Activated gamma-delta T cell treated with Interleukin-2 at 50 U/mL for 16 hours (primary cell): ENCODE results near the gene AMD1.
"Not testable (repeated sequence)": the region's sequence is repeated elsewhere in the genome, so short reads cannot be mapped to it uniquely, and the experiment has no call there.

Experiments
- DNase-seq: peaks from one replicate; pipeline ENCODE4 v3.0.0-alpha.2; 2020

Gene AMD1

DNA sequence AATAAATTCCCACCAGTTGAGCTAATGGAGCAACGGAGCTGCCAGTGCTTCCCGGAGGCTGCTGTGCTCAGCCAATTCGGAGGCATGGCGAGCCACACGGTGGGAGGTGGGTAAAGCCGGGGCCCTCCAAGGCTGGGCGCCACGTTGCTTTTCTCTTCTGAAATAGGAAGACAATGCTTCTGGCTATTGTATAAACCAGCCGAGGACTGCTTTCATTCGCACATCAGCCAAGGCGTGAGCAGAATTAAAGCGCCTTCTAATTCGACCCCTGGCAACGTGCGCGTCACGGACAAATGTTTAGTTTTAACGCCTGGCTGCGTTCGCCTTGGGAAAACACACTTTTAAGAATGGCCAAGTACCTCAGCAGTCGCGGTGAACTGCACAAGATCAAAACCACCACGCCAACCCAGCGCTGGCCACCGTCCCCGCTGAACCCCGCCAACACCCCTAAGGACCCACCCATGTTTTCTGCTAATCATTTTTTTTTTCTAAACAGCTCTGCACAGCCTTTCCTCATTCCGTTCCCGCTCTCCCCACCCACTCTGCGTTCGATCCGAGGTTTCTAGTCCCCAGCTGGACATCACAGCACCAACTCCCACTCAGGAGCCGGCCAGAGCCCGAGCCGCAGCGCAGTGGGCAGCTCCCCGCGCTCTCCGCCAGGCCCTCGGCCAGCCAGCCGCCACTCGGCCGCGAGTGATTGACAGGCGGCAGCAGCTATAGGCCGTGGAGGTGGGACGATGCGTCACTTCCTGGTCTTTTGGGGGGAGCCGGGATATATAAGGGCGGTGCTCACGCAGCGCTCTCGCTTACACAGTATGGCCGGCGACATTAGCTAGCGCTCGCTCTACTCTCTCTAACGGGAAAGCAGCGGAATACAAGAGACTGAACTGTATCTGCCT lies at the start of gene AMD1:
Gene AMD1, plus strand, starts transcription at position 805 of the 899 bp plus-strand sequence. CDS start 321 bp downstream, outside the sequence.
- peak; percentile 94 for DNase-seq

DNA sequence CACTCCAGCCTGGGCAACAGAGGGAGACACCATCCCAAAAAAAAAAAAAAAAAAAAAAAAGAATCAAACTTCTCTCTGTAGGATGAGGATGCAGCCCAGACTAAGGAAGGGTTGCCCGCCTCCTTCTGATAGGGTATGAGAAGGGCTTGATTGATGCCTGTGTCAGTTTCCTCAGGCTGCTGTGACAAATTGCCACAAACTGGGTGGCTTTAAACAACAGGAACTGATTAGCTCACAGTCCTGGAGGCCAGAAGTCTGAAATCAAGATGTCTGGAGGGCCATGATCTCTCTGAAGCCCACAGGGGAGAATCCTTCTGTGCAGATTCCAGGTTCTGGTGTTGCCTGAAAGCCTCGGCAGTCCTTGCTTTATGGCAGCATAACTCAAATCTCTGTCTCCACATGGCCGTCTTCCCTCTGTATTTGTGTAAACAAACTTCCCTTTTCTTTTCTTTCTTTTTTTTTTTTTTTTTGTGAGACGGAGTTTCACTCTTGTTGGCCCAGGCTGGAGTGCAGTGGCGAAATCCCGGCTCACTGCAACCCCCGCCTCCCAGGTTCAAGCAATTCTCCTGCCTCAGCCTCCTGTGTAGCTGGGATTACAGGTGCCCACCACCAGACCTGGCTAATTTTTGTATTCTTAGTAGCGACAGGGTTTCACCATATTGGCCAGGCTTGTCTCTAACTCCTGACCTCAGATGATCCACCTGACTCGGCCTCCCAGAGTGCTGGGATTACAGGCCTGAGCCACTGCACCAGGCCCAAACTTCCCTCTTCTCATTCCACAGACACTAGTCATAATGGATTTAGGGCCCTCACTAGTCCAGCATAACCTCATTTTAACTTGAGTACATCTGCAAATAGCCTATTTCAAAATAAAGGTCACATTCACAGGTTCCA lies 48.1 kb upstream of the AMD1 start:
- DNase-seq = no peak

DNA sequence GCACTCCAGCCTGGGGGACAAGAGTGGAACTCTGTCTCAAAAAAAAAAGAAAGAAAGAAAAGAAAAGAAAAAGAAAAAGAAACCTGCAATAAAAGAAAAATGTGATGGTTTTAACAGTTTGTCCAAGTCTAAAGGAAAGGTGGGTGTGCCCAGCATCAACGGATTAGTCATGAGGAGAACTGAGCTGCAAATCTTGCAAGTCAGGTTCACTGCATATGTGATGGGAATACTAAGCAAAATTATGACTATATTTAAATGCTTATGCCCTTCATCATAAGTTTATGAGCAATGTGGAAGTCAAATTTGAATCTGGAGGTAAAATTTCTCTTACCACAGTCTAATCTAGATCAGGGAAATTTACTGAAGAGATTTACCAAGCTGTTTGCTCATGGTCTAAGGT lies 46.2 kb upstream of the AMD1 start:
- no peak for DNase-seq

DNA sequence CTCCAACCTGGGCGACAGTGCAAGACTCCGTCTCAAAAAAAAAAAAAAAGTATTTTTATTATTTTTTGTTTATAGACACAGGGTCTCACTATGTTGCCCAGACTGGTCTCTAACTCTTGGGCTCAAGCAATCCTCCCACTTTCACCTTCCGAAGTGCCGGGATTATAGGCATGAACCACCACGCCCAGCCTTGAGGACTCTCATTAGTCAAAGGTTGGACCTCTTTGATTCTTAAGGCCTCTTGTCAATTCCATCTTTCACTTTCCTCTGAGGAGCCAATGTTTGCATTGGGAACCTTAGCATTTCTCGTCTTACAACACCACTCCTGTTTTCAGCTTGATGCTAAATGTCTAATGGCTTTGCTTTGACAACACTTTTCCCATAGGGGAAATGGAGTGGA lies 43.2 kb upstream of the AMD1 start:
- DNase-seq = no peak

DNA sequence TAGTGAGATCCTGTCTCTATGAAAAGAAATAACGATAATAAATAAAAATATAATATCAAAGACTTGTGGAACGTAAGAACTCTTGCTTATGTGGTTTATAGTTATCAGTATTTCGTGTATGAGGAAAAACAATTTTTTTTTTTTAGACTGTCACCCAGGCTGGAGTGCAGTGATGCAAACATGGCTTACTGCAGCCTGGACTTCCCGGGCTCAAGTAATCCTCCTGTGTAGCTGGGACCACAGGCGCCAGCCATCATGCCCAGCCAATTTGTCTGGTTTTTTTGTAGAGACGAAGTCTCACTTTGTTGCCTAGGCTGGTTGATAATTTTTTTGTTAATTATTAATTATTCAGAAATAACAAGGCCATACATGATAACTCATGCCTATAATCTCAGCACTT lies 40.8 kb upstream of the AMD1 start:
- no peak for DNase-seq

DNA sequence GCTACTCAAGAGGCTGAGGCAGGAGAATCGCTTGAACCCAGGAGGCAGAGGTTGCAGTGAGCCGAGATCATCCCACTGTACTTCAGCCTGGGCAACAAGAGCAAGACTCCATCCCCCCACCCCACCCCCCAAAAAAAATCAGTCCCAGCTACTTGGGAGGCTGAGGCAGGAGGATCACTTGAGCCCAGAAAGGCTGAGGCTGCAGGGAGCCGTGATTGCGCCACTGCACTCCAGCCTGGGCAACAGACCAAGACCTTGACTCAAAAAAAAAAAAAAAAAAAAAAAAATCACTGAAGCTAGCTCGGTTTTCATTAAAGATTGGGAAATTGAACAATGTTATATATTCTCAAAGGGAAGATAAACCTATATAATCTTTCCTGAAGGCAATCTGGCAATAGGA lies 38.8 kb upstream of the AMD1 start:
- DNase-seq = not testable (repeated sequence)

DNA sequence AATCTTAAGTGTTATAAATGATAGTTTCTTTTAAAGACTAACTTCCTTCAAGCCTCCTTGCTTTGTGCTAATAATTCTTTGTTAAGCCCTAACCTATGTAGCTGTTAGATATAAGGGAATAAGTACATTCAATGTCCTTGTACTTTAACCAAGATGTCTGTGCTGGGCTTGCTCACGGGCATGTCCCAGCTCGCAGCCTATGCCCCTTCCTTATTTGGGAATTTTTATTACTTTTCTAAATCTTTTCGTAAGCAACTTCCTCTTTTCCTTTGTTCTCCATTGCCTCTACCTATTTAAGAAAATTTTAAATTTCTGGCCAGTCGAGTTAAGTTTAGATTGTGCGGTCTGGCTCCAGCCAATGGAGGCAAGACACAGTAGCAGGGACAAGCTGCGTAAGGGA lies 33.3 kb upstream of the AMD1 start:
- DNase-seq = no peak

DNA sequence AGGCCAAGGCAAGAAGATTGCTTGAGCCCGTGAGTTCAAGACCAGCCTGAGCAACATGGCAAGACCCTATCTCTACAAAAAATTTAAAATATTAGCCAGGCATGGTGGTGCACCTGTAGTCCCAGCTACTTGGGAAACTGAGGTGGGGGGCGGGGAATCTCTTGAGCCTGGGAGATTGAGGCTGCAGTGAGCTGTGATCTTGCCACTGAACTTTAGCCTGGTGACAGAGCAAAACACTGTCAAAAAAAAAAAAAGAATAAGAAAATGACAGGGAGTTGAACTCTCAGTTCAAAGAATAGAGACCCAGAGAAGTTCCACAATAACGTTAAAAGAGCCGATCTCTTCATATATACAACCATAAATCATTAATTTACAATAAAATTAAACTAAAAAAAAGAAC lies 24.8 kb upstream of the AMD1 start:
- DNase-seq = no peak

DNA sequence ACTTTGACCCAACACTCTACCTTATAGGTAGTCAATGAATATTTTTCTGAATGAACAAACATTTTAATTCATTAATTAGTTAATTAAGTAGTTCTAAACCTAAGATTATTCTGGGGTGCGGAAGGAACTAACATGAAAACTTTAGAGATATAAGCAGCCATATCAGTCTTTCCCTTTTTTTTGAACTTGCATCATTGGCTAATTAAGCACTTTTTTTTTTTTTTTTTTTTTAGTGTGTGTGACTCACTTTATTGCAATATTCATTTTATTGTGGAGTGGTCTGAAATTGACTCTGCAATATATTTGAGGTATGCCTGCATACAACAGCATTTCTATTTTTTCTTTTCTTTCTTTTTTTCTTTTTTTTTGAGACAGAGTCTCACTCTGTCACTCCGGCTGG lies 21.8 kb upstream of the AMD1 start:
- no peak for DNase-seq

DNA sequence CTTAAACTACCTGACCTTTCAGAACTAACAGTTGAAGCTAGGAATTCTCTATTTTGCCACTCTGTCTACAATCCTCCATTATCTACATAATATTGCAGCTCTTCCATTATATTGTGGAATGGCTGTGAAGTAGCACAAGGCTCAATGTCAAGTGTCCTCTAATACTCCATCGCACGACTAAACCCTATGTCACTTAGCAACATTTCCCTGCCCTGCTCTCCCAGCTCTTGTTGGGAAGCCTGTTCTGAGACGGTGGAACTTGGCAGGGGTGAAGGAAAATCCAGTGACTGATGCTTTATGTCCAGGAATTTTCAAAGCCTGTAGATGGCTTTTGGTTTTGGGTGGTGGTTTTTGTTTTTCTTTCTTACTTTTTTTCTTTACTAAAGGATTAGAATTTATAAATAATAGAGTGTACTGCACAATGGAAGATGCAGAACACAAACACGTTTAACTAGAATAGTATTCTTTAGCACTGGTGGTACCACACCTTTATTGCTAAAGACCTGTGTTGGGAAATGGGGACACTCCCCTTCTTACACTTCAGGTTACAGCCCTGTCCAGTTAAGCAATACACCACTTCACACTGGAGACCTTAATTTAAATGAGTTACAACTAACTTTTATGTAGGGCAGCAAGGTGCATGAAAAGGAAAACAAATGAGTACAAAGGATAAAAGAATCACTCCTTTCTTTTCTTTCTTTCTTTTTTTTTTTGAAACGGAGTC lies 20.7 kb upstream of the AMD1 start:
- DNase-seq = no peak

DNA sequence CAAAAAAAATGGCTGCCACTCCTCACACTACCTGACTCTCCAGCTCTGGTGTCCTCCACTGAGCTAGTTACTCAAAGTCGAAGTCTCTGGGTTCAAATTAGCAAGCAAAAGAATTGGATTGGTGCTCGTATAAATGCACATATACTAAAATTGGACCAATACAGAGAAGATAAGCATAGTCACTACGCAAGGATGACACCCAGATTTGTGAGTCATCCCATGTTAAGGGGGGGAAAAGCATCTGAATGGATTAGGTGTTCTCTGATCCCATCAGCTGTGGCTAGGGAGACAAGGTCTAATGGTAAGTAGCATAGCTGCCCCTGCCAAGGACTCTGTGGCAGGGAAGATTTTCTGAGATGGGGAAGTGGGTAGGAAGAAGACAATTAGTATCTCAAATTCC lies 18.3 kb upstream of the AMD1 start:
- no peak for DNase-seq

DNA sequence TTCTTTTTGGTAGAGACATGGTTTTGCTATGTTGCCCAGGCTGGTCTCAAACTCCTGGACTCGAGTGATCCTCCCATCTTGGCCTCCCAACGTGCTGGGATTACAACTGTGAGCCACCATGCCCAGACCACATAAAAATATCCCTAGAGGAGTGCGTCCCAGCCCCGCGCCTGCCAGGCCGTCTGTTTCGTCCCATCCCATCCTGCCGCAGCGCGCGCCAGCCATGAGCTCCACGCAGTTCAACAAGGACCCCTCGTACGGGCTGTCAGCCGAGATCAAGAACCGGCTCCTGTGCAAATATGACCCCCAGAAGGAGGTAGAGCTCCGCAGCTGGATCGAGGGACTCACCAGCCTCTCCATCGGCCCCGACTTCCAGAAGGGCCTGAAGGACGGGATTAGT lies 16.6 kb upstream of the AMD1 start:
- DNase-seq = no peak

DNA sequence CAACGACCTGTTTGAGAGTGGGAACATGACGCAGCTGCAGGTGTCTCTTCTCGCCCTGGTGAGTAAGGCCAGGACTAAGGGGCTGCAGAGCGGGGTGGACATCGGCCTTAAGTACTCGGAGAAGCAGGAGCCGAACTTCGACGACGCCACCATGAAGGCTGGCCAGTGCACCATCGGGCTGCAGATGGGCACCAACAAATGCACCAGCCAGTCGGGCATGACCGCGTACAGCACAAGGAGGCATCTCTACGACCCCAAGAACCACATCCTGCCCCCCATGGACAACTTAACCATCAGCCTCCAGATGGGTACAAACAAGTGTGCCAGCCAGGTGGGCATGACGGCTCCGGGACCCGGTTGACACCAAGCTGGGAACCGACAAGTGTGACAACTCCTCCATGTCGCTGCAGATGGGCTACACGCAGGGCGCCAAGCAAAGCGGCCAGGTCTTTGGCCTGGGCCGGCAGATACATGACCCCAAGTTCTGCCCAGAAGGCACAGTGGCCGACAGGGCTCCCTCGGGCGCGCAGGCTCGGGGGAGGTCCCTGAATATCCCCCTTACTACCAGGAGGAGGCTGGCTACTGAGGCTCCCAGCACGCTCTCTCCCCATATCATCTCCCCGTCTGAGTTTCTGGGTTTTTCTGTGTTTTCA lies 15.9 kb upstream of the AMD1 start:
- no peak for DNase-seq

DNA sequence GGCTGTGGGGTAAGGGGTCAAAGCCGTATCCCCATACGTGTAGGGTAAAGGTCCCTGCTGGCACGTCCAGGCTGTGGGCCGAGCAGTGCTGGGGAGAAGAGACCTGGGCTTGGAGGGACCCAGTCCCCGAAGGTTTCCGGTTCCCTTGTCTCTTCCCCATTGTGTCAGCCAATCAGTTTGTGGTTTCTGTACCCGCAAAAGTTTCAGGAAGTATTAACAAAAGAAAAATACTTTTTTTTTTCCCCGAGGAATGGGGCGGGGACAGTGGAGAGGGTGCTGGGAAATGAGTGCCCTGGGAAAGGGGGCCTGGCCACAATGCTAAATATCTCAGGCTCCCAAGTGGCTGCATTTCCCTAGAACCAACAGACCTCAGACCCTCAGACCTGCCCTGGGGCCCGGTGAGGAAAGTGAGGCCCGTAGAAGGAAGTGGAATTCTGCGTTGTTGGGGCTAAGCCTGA lies 15.2 kb upstream of the AMD1 start:
- DNase-seq = no peak

DNA sequence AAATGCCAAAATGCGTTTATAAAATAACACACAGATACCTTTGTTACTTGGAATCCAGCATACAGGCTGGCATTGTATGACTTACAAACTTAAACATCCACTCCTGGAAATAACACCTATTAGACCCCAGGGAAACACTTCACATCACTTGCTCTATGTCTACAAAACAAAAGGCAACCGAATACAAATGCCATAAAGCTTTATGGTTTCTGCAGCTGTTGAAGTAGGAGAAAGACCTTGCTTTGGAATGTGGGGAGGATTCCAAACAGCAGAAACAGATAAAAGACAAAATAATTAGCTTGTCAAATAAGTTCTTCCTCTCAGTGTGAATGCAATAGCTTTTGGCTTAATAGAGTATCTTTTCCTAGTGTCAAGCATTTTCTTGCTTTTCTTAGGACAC lies 9.8 kb upstream of the AMD1 start:
- no peak for DNase-seq

DNA sequence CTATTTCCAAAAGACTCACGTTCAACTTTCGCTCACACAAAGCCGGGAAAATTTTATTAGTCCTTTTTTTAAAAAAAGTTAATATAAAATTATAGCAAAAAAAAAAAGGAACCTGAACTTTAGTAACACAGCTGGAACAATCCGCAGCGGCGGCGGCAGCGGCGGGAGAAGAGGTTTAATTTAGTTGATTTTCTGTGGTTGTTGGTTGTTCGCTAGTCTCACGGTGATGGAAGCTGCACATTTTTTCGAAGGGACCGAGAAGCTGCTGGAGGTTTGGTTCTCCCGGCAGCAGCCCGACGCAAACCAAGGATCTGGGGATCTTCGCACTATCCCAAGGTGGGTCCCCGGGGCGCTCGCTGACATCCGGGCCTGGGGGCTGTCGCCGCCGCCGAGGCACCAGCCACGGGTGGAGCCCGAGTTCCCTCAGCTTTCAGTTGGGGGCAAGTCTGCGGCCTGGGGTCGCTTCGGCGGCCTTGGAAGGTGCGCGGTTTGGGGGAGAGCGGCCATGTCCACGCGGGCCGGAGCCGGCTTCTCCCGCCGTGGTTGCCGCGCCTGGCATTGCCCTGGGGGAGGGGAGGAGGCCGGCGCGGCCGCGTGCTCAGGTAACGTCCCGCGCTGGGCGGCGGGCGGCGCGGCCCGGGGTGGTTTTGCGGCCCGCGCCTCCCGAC lies 429 bp downstream of the AMD1 start:
- DNase-seq = peak; percentile 42

DNA sequence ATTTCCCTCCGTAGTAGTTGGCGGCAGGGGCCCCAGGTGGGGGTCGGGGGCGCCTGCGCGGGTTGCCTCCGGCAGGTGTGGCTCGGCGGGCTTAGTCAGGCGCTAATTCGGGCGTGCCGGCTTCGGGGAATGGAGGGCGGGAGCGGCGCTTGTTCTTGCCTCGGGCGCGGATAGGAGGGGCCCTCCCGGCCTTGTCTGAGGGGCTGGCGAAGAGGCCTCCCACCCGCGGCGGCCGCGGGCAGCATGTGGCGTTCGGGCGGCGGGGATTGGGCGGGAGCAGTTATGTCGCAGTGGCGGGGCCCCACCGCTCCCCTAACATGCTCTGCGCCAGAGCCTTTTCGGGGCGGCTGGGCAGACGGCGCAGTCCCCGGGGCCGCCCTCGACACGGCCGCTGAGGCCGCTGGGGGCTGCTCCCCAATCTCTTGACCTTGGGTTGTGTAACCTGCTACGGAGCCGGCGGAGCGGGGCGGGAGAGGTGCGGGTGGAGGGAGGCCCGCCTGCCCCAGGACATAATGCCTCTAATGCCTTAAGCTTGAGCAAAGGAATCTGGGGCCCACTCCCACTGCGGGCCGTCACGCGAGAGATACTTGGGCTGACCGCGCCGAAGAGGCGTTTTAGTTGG lies 1.1 kb downstream of the AMD1 start:
- peak; percentile 61 for DNase-seq

DNA sequence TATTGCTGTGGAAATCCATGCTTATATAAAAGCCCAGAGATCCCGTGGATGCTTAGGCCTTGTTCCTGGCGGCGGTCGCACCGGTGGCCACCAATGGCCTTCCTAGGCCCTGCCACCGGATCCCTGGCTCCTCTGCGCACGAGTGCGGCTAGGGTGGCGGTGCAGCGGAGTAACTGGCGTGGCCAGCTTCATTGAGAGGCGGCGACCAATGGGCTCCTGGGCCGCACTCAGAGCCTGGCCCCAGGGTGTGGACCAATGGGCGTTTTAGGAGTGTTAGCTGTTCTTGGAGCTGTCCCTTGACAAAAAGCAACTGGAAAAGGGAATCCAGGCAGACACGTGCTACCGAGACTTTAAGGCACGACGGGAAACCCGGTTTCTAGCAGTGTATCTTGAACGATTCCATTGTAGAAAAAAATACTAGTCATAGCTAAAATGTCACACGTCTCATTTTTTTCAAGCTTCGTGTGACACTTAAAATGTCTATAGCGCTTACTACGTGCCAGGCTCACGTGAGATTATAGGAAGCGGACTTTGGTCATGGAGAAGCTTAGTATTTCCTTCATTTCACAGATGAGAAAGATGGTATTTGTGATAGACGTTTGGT lies 1.7 kb downstream of the AMD1 start:
- peak; percentile 41 for DNase-seq

DNA sequence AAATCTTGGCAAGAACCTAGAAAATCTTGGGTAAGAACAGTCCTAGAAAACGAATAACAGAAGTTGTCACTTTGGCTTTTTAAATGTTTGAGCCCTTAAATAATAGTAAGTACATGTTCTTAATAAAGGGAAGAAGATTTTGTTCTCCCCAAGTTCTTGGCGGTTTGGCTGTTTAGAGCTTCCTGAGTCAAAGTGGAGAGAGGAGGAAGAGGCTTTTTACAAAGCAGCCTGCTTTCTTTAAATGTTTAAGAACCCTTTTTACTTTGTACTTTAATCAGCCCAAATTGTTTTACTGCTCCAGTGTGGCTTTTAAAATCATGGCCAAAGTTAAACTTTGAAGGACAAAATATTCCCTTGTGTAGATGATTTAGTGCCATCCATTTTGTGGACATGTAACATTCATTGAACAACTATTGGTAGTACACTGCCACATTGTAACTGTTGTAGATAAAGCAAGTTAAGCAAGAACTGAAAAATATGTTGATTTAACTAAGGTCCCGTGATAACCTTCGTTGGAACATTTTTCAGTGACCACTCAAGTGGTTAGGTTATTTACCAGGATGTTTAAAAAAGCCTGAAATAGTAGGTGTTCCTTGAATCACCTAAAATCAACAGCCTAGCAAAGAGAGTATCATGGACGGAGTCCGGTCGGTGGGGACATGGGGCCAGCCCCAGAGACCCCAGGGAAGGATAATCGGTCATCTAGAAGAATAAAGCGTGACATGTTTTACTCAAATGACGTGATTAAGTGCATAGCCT lies 2.4 kb downstream of the AMD1 start:
- DNase-seq = no peak

DNA sequence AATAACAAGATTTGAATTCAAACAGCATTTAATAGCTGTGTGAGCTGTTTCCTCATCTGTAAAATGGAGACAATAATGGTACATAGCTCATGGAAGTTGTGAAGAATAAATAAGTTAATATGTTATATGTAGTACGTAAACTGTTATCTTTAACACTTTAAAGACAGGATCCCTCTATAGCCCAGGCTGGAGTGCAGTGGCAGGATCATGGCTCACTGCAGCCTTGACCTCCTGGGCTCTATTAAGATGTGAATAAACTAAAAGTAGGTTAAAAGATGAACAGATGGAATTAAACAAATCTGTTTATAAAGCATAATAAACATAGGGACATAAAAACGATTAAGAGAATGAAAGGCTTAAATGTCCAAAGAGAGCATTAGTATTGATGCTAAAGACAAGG lies 3.0 kb downstream of the AMD1 start:
- DNase-seq = no peak
